GM15510 (cell line): Measurements from ENCODE around the gene DLG3.

ENCODE experiments used
- POLR2A ChIP-seq: IDR thresholded peaks from 3 replicates; pipeline ENCODE4 v1.6.1; 2011; ENCODE audit warnings: borderline replicate concordance; ENCODE audit not compliant: insufficient read length; ENCODE audit errors: extremely low read depth

The DLG3 gene

DNA sequence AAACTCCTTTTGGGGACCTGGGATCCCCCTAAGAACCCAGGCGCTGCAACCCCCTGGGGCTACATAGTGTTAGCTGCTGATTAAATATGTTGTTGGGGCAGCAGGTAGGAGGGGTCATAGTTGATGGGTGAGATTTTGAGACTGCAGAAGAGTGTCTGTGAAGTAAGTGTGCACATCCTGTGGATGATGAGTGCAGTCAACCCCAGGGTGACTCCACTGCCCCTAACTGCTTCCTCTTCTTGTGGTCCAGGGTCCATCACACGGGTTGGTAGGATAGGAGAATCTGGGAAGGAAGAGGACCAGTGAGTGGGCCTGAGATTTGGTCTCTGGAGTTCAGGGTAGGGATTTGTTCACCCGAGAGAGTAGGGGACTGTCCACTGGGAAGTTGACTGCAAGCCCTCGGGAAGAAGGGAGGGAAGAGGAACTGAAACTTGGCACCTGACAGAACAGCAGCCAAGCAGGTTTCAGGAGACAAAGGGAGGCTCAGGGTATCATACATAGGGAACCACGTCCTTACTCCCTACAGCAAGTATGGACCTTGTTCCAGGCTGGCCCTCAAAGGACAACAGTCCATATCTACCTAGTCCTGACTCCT lies 8.5 kb downstream of the DLG3 start:
- no peak for TF ChIP-seq POLR2A

DNA sequence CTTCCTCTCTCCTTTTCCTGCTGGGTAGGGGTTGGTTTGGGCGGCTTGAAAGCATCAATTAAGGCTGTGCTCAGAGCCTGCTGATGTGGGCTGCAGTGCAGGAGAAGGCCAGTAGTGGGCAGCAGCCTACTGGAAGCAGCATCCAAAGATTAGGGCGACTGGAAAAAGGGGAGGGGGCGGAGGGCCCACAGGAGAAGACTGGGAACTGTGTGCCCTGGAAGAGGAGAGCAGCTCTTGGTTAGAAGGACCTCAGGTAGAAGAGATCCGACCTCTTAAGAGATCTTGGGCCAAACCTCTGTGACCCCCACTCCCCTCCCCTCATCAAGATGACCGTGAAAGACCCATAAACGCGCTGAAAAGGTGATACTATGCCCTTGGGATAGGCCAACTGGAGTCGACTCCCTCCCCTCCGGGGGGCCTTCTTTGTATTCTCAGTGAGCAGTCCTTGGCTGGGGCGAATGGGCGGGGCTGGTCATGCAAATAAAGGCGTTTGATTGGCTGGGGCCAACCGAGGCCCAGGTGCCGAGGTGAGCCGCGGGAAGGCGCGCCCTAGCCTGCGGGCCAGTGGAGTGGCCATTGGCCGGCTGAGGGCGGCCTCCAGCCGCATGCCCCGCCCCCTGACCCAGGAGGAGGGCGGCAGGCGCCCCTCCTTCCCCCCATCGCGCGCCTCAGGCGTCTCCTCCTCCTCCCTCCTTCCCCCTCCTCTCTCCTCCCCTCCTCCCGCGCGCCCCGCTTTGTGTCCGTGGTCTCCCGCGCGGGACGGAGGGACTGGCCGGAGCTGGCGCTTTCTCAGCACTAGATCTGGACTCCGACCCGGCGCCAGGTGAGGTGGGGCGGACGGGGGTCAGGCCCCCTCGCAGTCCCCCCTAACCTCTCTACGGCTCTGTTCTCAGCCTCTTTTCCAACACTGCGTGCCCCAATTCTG lies 10.1 kb downstream of the DLG3 start:
- TF ChIP-seq POLR2A, result no peak

DNA sequence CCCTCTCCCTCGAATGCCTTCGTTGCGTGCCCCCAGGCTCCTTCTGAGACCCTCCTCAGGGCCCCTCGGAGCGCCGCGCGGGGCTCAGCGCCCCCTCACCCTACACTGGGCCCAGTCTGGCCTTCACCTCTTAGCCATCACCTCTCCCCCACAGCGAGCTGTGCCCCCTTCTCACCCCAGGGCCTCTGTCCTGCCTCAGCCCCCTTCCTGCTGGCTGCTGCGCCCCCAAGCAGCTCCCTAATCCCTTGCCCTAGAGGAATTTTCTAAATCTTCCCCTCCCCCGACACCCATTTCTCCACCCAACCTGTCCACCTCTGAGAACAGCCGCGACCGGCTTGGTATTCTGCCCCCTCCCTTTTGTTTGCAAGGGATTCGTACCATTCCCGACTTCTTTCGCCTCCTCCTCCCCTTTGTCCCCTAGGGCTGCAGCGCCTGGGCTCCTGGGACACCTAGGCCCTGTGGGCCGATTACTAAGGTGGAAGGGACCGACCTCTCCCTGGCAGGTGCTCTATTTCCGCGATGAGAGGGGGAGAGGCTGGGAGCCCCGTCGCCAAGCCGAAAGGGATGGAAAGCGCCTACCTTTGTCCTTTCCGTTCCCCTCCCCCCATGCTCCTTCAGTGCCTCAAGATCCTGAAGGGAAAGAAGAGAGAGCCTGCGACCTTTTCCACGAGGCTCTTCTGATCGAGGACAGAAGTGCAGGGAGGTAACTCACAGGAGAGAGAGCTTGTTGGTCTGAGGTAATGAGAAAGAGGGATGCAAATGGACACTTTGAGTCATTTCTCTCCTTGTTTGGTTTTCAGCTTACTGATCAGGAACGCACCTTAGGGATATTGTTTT lies 10.9 kb downstream of the DLG3 start:
- TF ChIP-seq POLR2A, result no peak

DNA sequence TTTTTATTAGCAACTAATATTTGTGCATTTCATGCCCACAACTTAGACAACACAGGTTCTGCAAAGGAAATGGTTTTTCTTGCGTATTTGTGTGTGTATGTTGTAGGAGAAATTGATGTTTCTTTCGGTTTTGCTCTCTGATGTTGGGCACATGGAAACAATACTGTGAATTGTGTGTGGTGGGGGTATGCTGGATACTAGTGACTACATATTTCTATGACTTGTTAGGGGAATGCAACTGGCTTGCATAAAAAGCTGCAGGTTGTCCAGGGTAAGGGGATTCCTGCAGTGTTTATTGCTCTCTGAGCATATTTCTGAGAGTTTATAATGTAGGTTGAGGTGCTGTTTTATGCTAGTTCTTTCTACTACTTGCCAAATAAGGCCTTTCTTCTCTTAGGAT lies 11.6 kb downstream of the DLG3 start:
- no peak for TF ChIP-seq POLR2A

DNA sequence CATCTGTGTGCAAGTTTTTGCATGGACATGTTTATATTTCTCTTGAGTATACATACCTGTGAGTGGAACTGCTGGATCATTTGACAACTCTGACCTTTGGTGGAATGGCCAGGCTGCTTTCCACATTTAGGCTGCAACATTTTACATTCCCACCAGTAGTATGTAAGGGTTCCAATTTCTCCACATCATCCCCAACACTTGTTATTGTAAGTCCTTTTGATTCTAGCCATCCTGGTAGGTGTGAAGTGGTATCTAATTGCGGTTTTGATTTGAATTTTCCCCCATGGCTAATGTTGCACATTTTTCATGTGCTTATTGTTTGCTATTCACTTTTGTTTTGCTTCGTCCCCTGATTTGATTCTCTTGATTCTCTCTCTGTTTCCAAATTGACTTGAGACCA lies 16.4 kb downstream of the DLG3 start:
- no peak for TF ChIP-seq POLR2A

DNA sequence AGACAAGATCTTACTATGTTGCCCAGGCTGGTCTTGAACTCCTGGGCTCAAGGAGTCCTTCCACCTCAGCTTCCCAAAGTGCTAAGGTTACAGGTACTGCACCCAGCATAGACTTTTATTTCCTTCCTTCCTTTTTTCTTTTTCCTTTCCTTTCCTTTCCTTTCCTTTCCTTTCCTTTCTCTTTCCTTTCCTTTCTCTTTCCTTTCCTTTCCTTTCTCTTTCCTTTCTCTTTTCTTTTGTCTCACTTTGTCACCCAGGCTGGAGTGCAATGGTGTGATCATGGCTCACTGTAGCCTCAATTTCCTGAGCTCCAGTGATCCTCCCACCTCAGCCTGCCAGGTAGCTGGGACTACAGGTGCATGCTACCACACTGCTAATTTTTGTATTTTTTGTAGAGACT lies 19.4 kb downstream of the DLG3 start:
- no peak for TF ChIP-seq POLR2A

DNA sequence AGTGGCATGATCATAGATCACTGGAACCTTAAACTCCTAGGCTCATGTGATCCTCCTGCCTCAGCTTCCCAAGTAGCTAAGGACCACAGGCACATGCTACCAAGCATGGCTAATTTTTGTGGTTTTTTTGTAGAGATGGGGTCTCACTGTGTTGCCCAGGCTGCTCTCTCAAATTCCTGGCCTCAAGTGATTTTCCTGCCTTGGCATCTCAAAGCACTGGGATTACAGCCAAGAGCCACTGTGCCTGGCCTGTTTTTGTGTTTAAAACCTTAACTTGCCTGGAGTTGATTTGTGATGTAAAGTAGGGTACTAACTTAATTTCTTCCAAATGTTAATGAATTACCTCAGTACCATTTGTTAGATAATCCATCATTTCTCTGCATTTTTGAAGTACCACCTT lies 22.3 kb downstream of the DLG3 start:
- no peak for TF ChIP-seq POLR2A

DNA sequence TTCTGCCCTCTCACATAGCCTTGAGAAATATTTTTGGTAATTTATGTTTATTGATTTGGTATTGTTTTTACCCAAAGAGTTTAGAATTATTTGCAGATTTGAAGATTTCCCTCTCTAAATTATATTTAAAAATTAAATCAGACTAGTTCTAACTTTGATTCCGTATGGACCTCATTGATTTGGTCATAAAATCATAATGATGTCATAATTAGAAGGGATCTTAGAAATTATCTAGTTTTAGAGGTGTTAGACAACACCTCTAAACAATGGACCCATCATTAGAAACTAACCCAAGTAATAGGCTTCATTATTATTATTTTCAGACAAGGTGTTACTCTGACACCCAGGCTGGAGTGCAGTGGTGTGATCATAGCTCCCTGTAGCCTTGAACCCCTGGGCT lies 24.1 kb downstream of the DLG3 start:
- no peak for TF ChIP-seq POLR2A

DNA sequence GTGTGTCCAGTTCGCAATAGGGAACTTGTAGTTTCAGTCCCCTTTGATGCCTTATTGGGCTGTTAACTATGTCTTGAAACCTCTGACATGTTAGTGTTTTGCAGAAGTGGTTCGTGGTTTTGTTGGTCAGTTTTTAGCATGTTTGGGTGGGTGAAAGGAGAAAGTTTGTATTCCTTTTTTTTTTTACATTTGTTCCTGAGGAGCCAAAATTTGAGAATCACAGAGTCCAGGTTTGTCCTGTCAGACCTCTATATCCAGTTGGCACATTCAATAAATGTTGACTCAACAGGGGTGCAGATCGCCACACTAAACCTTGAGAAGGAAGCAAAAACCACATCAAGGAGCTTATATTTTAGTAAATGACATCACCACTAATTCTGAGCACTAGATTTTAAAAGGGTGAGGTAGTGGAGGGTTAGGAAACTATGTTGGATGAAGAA lies 26.2 kb downstream of the DLG3 start:
- no peak for TF ChIP-seq POLR2A

DNA sequence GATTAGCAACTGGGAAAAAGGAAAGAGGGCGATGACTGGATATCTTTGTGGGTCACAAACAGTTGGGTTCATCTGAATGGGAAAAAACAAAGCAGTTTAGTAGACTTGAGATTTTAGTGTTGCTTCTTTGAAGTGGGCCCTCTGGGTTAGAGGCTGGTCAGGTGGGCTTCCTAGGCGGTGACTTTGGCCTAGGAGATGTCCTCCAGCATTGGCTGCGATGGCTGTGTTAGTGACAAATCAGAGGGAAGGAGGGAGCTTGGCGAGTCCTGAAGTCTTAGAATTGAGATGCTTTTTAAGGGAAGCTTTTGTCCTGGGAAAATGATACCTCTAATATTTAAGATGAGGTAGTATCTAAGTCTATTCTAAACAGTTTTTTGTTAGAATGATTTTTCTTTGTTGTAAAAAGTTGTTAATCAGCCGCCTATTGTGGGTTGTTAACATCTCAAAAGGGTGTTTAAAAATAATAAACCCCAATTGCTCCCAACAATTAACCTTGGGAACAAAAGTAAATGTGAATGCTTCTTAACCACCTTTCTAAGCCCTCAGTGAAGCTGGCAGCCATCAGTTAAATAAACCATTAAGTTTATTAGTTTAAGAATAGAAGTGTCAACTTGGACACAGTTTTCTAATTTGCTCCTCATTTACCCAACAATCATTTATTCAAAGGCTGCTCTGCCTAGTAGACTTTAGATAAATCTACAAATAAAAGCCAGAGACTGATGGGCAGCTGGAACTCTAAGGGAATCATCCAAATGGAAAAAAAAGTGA lies 31.7 kb downstream of the DLG3 start:
- TF ChIP-seq POLR2A, result no peak

DNA sequence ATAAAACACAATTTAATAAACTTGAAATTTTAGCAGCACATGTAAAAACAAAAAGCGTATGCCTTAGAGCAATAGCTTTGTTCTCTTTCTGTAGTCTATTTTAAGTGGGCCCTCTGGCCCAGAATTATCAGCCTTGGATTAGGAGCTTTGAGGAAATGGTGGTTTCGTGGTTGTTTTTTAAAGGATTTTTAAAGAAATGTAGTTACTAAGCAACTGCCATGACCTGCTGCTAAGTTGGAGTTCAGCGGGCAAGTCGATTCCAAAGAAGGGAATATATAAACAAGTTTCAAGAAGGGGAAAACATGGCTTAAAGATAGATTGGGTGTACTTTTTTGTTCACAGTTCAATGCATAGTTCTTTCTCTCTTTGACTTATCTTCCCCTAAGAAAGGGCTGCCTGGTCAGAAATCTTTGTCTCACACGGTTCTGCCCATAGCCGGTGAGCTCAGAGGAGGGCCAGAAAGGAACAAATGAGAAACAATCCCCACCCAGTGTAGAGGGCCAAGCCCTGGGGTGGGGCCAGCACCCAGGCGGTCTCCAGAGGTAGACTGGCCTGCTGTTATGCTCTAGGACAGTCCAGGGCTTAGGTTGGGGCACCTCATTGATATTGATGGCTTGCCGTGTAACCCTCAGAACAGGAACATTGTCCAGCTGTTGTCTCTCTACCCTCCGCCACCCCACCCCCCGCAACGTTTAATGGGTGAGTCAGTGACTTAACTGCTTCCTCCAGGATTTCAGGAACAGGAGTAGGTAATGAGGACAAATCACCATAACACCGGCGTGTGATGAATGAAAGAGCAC lies 32.5 kb downstream of the DLG3 start:
- no peak for TF ChIP-seq POLR2A

DNA sequence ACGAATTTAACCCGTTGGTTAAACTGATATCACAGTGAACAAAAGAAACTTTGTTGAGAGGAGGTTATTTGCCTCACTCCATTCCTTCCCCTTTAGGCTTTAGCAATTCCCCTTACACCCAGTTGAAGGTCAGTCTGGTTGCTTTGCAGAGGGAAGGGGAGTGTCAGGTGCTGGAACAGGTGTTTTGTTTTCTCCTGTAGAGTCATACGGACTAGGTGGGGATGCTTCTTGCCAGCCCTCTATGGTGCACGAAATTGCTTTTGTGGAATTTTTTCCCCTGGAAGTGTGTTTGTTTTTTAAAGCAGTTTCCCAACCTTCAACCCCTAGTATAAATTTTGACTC lies 33.1 kb downstream of the DLG3 start:
- TF ChIP-seq POLR2A, result no peak

DNA sequence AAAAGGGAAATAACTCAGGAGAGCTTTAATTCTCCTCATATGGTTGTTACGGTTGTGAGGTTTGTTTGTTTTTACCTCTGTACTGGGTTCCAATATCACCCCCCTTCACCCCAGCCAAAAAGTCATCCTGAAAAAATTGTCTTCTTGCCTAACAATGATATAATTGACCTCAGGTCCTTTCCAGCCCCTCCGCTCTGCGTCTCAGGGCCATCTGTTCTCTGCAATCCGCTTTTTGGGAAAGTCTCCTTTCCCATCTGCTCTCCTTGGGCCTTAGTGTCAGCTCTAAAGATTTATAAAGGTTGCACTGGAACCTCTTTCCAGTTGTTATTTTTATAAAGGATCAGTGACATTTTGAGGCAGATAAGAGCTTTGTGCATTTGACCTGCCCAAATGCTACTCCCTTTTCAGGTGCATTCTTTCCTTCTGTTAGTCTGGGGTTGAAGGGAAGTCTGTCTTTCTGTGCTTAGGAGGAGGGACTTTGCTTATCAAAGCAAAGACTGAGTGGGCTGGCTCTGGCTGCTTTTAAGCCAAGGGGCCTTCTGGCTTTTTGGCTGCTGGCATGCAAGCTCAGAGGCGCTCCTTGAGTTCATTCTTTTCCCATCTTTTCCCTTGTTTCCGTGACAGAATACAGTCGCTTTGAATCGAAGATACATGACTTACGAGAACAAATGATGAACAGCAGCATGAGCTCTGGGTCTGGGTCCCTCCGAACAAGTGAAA lies 34.1 kb downstream of the DLG3 start:
- TF ChIP-seq POLR2A, result no peak
